Measurements from ENCODE around the gene GPR62. TPM values are rescaled to one million over a fixed set of nuclear protein-coding genes. Genes with fewer than 3 reads are reported as not detected.
A peak's percentile ranks its signal among the peaks of the same experiment; 100 is the strongest.
"Not testable (repeated sequence)": the region's sequence is repeated elsewhere in the genome, so short reads cannot be mapped to it uniquely, and the experiment has no call there.

GPR62 gene
- total RNA-seq, 1 experiment from 2014 or later: not detected

- no peak for DNase-seq (ENCODE audit: low read depth)
Observed at GRCh38 chr3:51988286-51989146, 33.3 kb downstream of the GPR62 start.

DNA sequence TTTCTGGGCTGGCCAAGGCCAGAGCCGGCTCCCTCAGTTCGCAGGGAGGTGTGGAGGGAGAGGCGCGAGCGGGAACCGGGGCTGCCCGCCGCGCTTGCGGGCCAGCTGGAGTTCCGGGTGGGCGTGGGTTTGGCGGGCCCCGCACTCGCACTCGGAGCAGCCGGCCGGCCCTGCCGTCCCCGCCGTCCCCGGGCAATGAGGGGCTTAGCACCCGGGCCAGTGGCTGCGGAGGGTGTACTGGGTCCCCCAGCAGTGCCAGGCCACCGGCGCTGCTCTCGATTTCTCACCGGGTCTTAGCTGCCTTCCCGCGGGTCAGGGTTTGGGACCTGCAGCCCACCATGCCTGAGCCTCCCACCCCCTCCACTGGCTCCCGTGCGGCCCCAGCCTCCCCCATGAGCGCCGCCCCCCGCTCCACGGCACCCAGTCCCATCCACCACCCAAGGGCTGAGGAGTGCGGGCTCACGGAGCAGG is 35.4 kb downstream of the GPR62 start:
- DNase-seq (ENCODE audit: low read depth): not testable (repeated sequence)

DNA sequence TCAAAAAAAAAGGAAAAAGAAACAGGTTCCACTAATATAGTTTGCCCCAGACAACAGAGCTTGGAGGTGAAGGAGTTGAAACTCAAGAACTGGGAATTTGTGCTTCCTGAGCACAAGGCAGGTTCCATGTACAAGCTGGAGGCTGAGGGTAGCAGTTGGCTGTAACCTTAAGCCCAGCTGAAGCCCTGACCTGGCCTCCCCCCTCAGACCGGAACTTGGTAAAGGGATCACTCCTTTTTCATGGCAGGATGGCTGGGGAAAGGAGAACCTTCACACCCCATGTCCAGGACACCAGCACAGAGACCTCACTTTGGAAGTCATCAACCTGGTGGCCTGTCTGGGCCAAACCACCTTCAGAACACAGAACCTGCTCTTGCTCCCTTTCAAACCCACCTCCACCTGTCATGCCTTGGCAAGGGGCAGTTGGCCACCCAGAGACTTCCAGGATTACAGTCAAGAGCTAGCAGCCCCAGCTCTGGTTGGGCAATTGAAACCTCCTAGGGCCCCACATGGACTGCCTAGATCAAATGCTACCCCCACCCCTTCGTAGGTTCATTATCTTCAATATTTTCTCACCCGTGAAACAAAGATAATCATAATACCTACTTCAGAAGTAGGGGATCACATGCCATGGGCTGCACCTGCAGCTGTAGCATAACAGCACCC is 37.0 kb downstream of the GPR62 start:
- no peak for DNase-seq (ENCODE audit: low read depth)

GRCh38 chr3:51993657-51994056 is 38.5 kb downstream of the GPR62 start:
- not testable (repeated sequence) for DNase-seq (ENCODE audit: low read depth)

GRCh38 chr3:51994530-51994929 is 39.3 kb downstream of the GPR62 start:
- DNase-seq (ENCODE audit: low read depth): no peak

- DNase-seq (ENCODE audit: low read depth): peak; percentile 92
Observed at GRCh38 chr3:51995346-51996163, 40.4 kb downstream of the GPR62 start, which contains the start of gene RPL29. RPL29 (minus strand) TSS chr3:51995895; CDS start chr3:51995461, 434 bp downstream.

DNA sequence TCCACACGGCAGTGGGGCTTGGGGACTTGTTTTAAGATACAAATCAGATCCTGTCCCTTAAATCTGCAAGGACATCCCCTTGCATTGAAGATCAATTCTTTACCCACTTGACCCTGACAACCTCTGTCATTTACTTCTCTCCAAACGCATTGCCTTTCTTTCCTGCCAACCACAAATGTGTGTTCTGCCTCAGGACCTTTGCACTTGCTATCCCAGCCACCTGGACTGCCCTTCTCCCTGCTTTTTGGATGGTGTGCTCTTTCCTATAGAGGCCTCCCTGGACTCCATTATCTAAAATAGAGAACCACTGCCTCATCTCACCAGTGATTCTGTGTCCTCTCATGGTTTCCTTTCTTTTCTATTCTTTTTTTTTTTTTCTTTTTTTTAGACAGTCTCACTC is 42.0 kb downstream of the GPR62 start:
- DNase-seq (ENCODE audit: low read depth): no peak

DNA sequence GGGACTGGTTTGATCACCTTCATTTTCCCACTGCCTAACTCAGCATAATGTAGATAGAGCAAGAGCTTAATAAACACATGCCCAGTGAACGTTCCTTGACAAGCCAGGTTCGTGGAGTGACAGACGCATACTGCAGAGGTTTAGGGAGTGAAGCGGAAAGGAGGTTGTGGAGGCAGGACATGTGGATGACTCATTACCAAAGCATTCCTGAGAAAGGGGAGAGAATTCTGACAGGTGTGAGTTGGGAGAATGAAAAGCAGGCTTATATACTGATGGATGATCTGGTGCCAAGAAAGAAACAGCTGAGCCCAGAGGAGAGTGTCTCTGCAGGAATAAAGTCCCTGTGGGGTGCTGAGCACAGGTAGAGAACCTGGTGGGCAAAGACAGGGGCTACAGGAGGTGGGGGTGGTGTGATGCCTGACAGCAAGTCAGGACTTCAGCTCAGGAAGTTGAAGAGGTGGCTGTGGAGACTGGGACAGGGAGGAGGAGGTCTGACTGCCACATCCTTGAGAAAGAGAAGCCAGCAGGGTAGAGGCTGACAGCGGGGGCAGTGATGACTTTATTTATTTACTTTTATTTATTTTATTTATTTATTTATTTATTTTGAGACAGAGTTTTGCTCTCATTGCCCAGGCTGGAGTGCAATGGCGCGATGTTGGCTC is 42.9 kb downstream of the GPR62 start:
- DNase-seq (ENCODE audit: low read depth): peak; percentile 74

DNA sequence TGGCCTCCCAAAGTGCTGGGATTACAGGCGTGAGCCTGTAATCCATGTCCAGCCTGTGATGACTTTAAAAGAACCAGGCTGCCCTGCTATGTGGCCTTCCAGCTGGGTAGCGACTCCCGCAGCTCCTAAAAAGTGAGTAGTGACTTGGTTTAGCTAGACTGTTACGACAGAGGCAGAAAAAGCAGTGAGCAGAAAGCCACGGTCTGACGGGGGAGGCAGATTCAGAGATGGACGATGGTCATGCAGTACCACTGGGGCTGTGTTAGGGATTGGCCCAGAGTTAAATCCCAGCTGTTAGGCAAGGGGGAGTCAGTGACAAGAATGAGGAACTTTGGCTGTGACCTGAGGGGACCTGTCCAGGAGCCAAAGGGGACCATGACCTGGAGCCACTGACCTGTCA is 43.6 kb downstream of the GPR62 start:
- DNase-seq (ENCODE audit: low read depth): no peak

DNA sequence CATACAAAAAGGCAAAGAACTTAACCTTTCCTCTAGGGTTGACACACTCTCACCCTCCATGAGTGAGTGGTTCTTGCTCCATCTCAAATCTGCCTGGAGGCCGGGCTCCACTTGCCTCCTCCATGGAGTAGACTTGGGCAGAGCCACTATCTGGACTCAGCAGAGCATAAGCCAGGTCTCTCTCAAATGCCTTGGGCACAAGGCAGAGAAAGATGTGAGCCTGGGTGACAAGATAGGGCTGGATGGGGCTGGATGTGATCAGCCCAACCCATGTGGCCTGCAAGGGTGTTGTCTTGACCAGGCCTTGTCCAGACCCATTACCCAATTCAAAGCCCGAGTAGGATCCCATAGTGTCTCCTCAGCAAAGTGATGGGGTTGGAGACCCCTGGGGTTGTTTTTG is 44.7 kb downstream of the GPR62 start:
- DNase-seq (ENCODE audit: low read depth): no peak

DNA sequence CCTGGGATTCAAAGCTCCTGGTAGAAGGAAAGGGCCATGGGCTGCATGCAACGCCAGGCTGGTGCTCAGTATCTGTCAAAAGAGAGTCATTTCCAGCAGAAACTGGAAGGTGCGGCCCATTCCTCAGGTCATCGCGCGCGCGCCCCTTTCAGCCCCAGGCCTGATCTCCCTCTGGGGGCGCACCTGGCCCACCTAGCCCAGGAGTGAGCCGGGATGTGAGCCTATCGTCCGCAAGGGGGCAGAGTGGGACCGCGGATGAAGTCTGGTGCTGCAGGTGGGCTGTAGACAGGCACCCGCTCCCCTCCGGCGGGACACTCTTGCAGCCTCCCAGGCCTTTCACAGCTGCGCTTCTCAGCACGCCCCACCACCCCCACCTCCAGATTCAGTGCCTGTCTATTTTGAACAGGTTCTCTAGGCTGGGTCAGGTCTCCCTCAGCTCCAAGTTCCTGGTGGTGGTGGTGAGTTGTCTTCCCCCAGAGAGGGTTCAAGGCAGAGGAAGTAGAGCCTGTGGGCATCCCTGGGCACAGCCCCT is 46.3 kb downstream of the GPR62 start:
- DNase-seq (ENCODE audit: low read depth): peak; percentile 50

DNA sequence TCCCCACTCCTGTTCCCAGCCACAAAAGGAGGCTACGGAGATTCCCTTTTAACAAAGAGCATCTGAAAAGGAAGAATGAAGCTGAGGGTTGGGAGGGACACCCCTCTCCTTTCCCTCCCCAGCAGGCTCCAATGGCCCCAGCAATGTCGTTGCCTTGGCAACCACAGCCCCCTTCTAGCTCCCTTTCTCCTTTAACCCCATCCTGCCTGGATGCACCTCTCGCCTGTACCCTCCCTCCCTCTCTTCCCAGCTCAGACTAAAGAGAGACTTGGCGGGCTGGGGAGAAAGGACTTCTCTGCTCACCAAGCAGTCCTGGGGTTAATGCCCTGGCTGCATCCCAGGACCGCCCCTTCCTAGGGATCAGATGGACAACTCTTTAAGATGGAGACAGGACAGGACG is 47.6 kb downstream of the GPR62 start:
- DNase-seq (ENCODE audit: low read depth): no peak

DNA sequence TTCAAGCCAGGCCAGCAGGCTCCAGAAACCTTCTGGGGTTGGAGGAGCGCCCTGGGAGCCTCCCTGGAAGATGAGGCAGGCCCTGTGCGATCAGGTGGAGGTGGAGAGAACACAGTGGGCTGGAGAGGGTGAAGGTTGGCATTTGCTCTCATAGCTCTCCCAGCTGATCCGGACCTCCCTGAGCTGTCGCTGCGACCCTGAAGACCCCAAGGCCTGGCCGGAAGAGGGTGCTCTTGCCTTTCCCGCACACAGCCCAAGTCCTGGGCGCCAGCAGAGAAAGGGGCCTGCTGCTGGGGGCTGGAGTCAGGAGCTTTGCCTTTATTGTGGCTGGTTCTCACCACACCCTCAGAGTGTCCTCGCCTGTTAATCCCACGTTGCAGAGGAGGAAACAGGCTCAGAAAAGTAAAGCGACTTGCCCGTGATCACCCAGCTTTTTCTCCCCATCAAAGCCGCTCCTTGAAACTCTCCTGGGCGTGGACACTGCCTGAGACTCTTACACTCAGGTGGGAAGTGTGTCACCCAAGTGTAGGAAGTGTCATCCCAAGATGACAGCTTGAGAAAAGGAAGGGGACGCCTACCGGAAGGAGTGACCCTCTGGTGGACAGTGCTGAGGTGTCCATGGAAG is 49.1 kb downstream of the GPR62 start:
- DNase-seq (ENCODE audit: low read depth): no peak

DNA sequence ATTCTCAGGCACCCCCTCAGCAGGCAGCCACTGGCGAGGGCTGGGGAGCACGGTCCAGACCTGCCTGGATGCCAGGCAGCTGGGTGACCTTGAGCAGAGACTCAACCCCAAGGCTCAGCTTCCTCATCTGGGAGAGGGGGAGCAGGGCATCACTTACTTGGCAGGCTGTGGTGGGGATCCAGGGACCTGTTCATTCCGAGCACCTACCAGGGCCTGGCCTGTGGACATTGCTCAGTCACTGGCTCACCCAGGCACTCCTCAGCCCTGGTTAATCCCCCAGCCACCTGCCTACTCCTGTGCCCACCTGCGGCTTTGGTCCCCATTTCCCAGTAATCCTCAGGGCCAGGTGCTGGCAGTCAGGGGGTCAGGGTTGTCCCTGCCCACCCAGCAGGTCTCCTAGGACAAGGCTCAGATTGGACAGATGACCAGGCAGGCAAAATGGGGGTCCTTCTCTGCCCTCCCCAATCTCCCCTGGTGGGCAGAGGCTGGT is 49.8 kb downstream of the GPR62 start:
- no peak for DNase-seq (ENCODE audit: low read depth)

DNA sequence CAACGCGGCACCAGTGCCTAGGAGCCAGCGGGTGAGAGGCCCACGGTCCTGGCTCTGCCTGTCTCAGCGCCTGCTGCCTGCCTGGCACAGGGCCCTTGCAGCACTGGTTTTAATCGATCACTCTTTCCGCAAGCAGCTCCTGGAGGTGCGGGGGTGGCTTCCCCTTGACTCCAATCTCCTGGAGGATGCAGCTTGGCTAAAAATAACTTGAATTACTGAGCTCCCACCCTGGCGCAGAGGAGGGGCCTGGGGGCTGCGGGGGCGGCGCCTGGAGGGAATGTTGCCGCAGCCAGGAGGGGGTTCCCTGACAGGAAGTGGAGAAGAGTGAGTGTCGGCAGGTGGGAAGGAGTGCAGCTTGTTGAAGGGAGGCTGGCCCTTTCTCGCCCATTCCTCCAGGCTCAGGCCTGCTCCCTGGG is 50.4 kb downstream of the GPR62 start:
- no peak for DNase-seq (ENCODE audit: low read depth)

DNA sequence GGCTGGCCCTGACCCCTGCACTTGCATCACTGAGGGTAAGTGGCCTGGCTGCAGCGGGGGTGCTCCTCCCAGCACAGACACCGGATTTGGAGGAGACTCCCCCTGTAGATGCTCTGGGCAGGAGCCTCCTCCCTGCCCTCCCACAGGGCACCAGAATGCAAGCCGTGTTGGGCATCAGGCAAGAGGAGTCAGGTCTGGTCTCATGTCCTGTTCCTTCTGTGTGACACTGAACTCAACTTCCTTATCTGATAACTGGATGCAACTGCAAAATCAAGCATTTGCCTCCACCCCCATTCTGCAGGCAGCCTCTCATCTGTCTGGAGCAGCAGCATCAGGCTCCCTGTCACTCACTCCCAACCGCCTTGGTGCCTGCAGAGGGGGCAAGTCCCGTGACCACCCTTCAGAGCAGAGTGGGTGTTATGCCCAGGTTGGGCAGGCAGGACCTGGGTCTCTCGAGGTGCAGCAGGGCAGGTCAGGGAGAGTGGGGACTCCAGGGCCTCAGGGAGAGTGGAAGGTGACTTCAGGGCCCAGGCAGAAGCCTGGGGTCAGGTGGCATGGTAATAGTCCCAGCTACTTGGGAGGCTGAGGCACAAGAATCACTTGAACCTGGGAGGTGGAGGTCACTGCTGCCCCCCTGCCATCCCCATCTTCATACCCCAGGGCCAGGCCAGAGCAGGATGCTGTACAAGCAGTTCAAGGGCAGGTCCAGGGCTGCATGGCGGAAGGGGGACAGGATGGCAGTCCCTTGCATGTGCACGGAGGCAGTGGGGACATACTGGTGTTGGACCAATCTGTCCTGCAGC is 51.0 kb downstream of the GPR62 start:
- DNase-seq (ENCODE audit: low read depth): no peak

GRCh38 chr3:52006820-52007133 is 51.6 kb downstream of the GPR62 start:
- no peak for DNase-seq (ENCODE audit: low read depth)

Measured in LHCN-M2 (cell line).